Small intestine (tissue), 7 donors: ENCODE data around the gene HIGD1A. TPM values are rescaled to one million over a fixed set of nuclear protein-coding genes. Genes with fewer than 3 reads are reported as not detected.
A peak's percentile ranks its signal among the peaks of the same experiment; 100 is the strongest.

Experiments used
- DNase-seq, 2 donors: peaks; one replicate each; pipeline versions ENCODE4 v3.0.0 to v3.0.0-alpha.2; 2013
- FAIRE-seq: peaks from 2 replicates; lab custom pipeline; 2012; peaks lifted over from hg19 to GRCh38; lab: Jason Lieb, UNC
- H3K27ac ChIP-seq, 3 donors: one replicate each; pipeline ENCODE4 v1.5.1; 2013; ENCODE audit warnings: low read length in 2 of 3, mild to moderate bottlenecking in 2 of 3, control low read depth in 1 of 3, inconsistent platforms in 1 of 3, low read depth in 1 of 3, moderate library complexity in 1 of 3
- H3K27me3 ChIP-seq, 3 donors: one replicate each; pipeline ENCODE4 v1.6.1; 2013; ENCODE audit warnings: low read length in 3 of 3, inconsistent platforms in 1 of 3; ENCODE audit not compliant: control insufficient read depth in 3 of 3, insufficient read depth in 3 of 3
- H3K36me3 ChIP-seq, 3 donors: one replicate each; pipeline ENCODE4 v1.6.1; 2013; ENCODE audit warnings: low read length in 3 of 3, inconsistent platforms in 1 of 3, low read depth in 1 of 3, mild to moderate bottlenecking in 1 of 3, moderate library complexity in 1 of 3; ENCODE audit not compliant: control insufficient read depth in 3 of 3, insufficient read depth in 2 of 3
- H3K4me1 ChIP-seq, 3 donors: one replicate each; pipeline ENCODE4 v1.6.1; 2013; ENCODE audit warnings: low read length in 2 of 3, inconsistent platforms in 1 of 3, low read depth in 1 of 3, mild to moderate bottlenecking in 1 of 3, moderate library complexity in 1 of 3; ENCODE audit not compliant: control insufficient read depth in 3 of 3, insufficient read depth in 2 of 3
- H3K4me3 ChIP-seq, 3 donors: one replicate each; pipeline ENCODE4 v1.5.1; 2013; ENCODE audit warnings: low read length in 3 of 3, control low read depth in 1 of 3, inconsistent platforms in 1 of 3, low read depth in 1 of 3, mild to moderate bottlenecking in 1 of 3, moderate library complexity in 1 of 3
- H3K9me3 ChIP-seq, 2 donors: one replicate each; pipeline ENCODE4 v1.6.1; 2013; ENCODE audit warnings: low read depth in 1 of 2, low read length in 1 of 2; ENCODE audit not compliant: control insufficient read depth in 2 of 2, insufficient read depth in 1 of 2
- WGBS, 3 donors: extraction: QIAGEN DNeasy Blood & Tissue Kit; methylation state at CpG; one replicate each; pipeline ENCODE4 v1.1.7; 2013; 5-methylcytosine and 5-hydroxymethylcytosine counted together
- polyA plus RNA-seq, 4 donors: library from polyadenylated mRNA; stranded (reverse) in 3 of 4; unstranded in 1 of 4; fragments of 200-250 nt in 3 of 4; fragments of 120-200 nt in 1 of 4; gene quantifications; one replicate each; pipeline versions ENCODE4 v1.2.1 to v1.2.3, GENCODE V29; 2013
- donor health status: healthy with polysubstance abuse.
- donor health status: control.
- donor health status: control.
- donor health status: Bipolar disorder and iron deficiency.
- donor health status: healthy.

HIGD1A gene
- polyA plus RNA-seq, 4 donors, result 118 to 333 (median 255) TPM

GRCh38 chr3:42826141-42826540, 21.9 kb upstream of the HIGD1A start:
- DNase-seq (no peak), FAIRE-seq (no peak)
- Histone ChIP-seq H3K4me3 (no peak overlapping the region), H3K27ac (no peak overlapping the region), H3K36me3 (no peaks in the 10 kb centered on the region), H3K9me3 (peaks cover 0 to 5% of the 10 kb centered on the region in 2 donors), H3K4me1 (peaks cover 0 to 16% (median 0%) of the 10 kb centered on the region in 3 donors), H3K27me3 (no peaks in the 10 kb centered on the region)

GRCh38 chr3:42823351-42823750, 19.1 kb upstream of the HIGD1A start:
- H3K4me1 ChIP-seq, result peaks cover 0 to 6% (median 1%) of the 10 kb centered on the region in 3 donors
- FAIRE-seq (no peak), DNase-seq (no peak)
- no peaks in the 10 kb centered on the region for H3K9me3 ChIP-seq
- WGBS, 3 donors, result 54 to 67% (median 60%) methylated on average over 2 of the region's 2 CpGs
- no peaks in the 10 kb centered on the region for H3K27me3 ChIP-seq
- no peaks in the 10 kb centered on the region for H3K36me3 ChIP-seq
- H3K27ac ChIP-seq, result no peak overlapping the region
- no peak overlapping the region for H3K4me3 ChIP-seq

GRCh38 chr3:42822828-42823227, 18.5 kb upstream of the HIGD1A start:
- WGBS, 3 donors, result 87 to 92% (median 89%) methylated on average over 3 of the region's 3 CpGs
- no peak for DNase-seq
- Histone ChIP-seq H3K4me1 (peaks cover 0 to 6% (median 1%) of the 10 kb centered on the region in 3 donors), H3K27ac (no peak overlapping the region), H3K9me3 (no peaks in the 10 kb centered on the region), H3K4me3 (no peak overlapping the region), H3K36me3 (no peaks in the 10 kb centered on the region), H3K27me3 (no peaks in the 10 kb centered on the region)
- no peak for FAIRE-seq

GRCh38 chr3:42820746-42821051, 16.4 kb upstream of the HIGD1A start:
- DNase-seq (peak in 1 of 2 donors; percentile 55), FAIRE-seq (no peak)
- Histone ChIP-seq H3K4me3 (no peak overlapping the region), H3K4me1 (peaks cover 0 to 1% (median 0%) of the 10 kb centered on the region in 3 donors), H3K27me3 (no peaks in the 10 kb centered on the region), H3K36me3 (no peaks in the 10 kb centered on the region), H3K27ac (no peak overlapping the region), H3K9me3 (no peaks in the 10 kb centered on the region)
- 49 to 77% (median 49%) methylated on average over 6 of the region's 6 CpGs for WGBS, 3 donors

GRCh38 chr3:42819351-42819965, 15.2 kb upstream of the HIGD1A start:
- Histone ChIP-seq H3K4me1 (peaks cover 0 to 1% (median 0%) of the 10 kb centered on the region in 3 donors), H3K4me3 (no peak overlapping the region), H3K27me3 (no peaks in the 10 kb centered on the region), H3K9me3 (no peaks in the 10 kb centered on the region), H3K27ac (no peak overlapping the region), H3K36me3 (no peaks in the 10 kb centered on the region)
- WGBS, 3 donors, result 24 to 44% (median 44%) methylated on average over 2 of the region's 2 CpGs
- FAIRE-seq (no peak), DNase-seq (peak in 1 of 2 donors; percentile 36)

- no peaks in the 10 kb centered on the region for H3K9me3 ChIP-seq
- FAIRE-seq, result no peak
- H3K36me3 ChIP-seq, result no peaks in the 10 kb centered on the region
- no peaks in the 10 kb centered on the region for H3K27me3 ChIP-seq
- WGBS, 3 donors, result 62 to 86% (median 63%) methylated on average over 2 of the region's 2 CpGs
- no peak overlapping the region for H3K4me3 ChIP-seq
- H3K4me1 ChIP-seq, result peaks cover 0 to 10% (median 1%) of the 10 kb centered on the region in 3 donors
- H3K27ac ChIP-seq, result no peak overlapping the region
- no peak for DNase-seq
Measured at GRCh38 chr3:42815826-42816225, 11.5 kb upstream of the HIGD1A start.

GRCh38 chr3:42814914-42815507, 10.7 kb upstream of the HIGD1A start:
- no peaks in the 10 kb centered on the region for H3K9me3 ChIP-seq
- no peaks in the 10 kb centered on the region for H3K27me3 ChIP-seq
- H3K27ac ChIP-seq, result peak overlapping the region in 1 of 3 donors; percentile 24
- WGBS, 3 donors, result 6 to 32% (median 29%) methylated on average over 2 of the region's 2 CpGs
- DNase-seq, result peak; percentile 31 to 86
- no peak overlapping the region for H3K4me3 ChIP-seq
- H3K36me3 ChIP-seq, result no peaks in the 10 kb centered on the region
- peaks cover 0 to 10% (median 1%) of the 10 kb centered on the region in 3 donors for H3K4me1 ChIP-seq
- no peak for FAIRE-seq

- no peak overlapping the region for H3K27ac ChIP-seq
- peaks cover 0 to 10% (median 0%) of the 10 kb centered on the region in 3 donors for H3K4me1 ChIP-seq
- no peak for FAIRE-seq
- WGBS, 3 donors, result 74 to 90% (median 81%) methylated on average over 5 of the region's 5 CpGs
- DNase-seq, result no peak
- H3K9me3 ChIP-seq, result no peaks in the 10 kb centered on the region
- H3K4me3 ChIP-seq, result no peak overlapping the region
- no peaks in the 10 kb centered on the region for H3K27me3 ChIP-seq
- H3K36me3 ChIP-seq, result no peaks in the 10 kb centered on the region
Measured at GRCh38 chr3:42814246-42814645, 10.0 kb upstream of the HIGD1A start.
